NCI-H1048 (cell line): ENCODE data around the gene RASL11B.
A peak's percentile ranks its signal among the peaks of the same experiment; 100 is the strongest.

Source experiments
- DNase-seq: peaks from one replicate; lab custom pipeline; 2025; lab: John Stamatoyannopoulos, UW

Gene RASL11B

GRCh38 chr4:52873861-52874343 lies 11.8 kb downstream of the RASL11B start:
- no peak for DNase-seq

DNA sequence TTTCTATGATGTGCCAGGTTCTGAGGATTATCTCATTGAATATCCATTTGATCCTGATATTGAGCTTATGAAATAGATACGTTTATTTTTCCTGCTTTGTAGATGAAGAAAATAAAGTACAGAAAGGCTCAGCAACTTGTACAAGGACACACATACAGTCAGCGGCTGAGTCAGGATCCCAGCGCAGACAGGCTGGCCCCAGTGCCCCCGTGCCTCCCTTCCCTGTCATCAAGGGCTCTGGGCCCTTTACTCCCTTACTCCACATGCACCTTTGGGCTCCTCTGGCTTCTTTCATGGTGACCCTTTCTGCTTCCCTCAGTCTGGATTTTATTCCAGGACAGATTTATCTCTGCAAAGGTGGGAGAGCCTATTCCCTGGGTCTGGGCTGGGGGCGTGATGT lies 12.8 kb downstream of the RASL11B start:
- no peak for DNase-seq

DNA sequence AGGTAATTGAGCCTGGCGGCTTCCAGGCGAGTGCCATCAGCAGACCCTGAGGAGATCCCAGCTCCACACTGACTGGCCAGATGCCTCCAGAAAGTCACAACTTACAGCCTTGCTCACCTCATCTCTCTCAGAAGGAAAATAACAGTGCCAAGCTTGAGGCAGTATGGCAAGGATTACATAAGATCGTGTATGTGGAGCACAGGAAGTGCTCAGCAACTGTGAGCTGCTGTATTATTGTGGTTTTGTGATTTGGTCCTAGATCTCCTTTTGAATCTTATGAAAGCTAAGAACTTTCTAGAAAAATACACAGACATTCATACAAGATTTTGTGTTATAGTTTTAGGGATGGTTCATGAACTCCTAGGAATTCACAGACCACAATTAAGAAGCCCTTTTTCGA lies 14.0 kb downstream of the RASL11B start:
- DNase-seq, result no peak

DNA sequence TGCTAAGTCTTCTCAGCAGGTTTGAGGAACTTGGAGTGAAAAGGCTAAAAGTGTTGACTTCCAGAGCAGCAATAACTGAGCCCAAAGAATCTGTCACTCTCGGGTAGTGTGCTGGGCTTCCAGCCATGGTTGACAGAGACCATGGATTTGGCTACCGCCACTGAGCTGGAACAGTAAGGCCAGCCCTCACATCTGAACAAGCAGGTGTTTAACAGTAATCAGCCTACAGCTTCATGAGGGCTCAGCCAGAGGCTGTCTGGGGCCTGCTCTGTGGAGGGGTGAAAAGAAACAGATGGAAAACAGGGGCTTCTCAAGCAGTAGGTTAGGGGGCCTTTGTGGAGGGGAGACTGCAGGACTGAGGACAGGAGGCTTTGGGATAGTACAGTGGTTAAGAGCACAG lies 14.9 kb downstream of the RASL11B start:
- DNase-seq, result no peak

- DNase-seq, result no peak
Observed at GRCh38 chr4:52877694-52878093, 15.6 kb downstream of the RASL11B start.

DNA sequence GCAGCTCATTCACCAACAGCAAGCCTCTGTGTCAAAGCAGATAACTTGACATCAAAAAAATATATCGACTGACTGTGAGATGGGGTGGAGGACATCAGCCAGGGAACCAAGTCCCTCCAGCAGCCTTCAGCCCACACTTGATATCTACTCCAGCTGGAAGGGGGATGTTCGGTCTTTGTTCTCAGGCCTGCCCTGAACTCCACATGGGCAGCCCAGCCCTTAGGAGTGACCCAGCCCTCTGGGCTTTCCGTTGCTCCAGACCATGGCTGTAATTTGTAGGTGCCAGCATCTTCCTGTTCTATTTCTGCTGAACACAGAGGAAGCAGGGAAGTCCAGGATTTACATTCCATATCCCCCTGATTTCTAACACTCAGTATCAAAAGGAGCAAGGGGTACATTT lies 17.4 kb downstream of the RASL11B start:
- DNase-seq, result no peak

- DNase-seq, result no peak
Observed at GRCh38 chr4:52880994-52881393, 18.9 kb downstream of the RASL11B start.

DNA sequence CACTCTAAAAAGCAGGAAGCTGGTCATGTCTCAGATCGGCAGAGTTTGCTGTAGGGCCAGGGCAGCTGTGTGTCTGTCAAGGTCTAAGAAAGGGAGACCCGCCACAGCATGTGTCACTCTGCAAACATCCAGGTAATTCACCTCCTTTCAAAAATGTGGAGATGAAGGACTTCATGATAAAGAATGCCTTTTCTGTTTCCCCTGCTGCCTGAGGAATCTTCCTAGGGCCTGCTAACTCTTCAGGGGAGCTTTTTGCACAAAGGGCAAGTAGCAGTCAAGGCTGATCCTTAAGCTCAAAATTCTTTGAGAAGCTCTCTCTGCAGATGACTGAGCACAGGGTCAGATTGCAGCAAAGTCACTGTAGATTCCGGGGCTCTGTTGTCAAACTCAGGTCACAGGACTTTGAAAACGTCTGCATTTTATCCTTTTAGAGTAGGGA lies 21.1 kb downstream of the RASL11B start:
- DNase-seq, result no peak

DNA sequence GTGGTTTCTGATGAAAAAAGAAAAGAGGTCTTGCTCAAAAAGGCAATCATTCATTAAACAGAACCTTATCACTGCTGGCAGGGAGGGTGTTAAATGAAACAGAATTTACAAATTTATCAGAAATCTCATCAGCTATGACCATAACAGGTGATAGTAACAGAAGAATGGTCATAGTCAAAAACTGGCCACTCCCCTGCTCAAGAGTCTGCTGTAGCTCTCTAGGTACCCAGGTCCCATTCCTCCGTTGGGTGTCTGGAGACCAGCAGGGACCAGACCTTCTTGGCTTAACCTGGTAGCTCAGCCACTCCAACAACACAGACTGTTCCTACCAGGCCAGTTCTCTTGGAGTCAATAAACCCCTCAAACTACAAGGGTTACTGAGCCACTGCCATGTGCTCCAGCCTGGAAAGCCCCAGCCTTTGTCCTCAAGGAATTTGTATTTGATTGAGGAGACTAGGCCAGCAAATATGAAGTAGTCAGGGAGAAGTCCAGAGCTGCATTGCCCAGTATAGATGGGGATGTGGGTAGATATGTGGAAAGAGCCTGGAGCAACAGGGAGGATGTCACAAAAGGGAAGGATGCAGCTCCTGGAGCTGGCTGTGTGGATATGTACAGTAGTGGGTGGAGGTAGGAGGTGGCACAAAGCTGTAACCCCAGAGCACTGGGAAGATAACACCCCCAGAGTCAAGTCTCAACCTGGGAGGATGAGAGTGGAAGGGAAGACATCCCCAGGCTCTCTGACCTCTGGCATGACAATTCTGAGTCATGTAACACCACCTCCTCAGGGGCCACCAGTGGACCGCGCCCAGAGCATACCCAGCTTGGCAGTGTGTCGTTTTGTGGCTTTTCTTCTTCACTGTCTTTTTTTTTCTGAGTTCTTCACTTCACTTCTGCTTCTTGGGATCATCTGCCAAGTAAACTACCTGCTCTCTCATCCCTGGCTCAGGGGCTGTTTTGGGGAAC lies 21.9 kb downstream of the RASL11B start:
- DNase-seq, result no peak

DNA sequence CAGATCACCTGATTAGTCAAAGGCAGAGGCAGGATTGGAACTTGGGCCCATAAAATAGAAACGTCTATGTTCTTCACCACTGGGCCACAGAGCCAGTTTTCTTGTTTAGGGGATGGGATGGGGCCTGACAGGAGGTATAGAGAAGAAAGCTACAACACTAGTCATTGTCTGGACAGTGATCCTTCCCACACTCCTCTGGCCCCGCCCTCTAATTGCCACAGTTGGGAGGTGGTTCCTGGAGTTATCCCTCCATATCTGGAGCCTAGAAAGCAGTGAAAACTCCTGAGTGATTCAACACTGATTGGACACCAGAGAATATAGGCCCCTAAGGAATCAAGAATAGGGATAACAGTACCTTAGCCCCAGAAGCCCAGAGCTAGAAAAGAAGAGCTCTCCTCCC lies 22.9 kb downstream of the RASL11B start:
- DNase-seq, result no peak

DNA sequence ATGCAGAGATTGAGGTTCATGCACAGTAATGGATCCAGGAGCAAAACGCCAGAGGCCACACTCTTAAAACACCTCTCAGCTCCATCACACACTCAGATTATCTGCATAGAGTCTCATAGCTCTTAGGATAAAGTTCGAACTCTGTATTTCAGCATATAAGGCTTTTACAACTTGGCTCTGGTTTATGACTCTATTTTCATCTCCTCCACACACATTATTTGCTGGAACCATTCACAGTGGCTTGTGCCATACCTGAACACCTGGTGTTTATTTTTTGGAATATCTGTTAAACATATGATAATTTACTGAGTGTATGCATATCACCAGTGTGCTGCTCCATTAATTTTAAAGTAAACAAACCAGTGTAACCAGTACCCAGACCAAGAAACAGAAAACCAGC lies 27.2 kb downstream of the RASL11B start:
- DNase-seq, result no peak

- no peak for DNase-seq
Observed at GRCh38 chr4:52889778-52890520, 27.8 kb downstream of the RASL11B start.

DNA sequence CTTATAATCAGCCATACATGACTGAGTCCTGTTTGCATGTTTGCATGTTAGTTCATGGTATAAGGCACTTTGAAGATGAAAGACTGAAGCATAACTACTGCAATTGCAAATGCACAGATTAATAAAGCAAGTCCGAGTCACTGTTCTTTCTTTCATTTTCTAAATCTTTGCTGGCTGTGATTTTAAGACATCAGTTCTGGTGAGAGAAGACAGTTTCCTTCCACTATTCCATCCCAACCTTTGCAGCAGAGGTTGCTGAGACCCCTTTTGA lies 28.3 kb downstream of the RASL11B start:
- no peak for DNase-seq

DNA sequence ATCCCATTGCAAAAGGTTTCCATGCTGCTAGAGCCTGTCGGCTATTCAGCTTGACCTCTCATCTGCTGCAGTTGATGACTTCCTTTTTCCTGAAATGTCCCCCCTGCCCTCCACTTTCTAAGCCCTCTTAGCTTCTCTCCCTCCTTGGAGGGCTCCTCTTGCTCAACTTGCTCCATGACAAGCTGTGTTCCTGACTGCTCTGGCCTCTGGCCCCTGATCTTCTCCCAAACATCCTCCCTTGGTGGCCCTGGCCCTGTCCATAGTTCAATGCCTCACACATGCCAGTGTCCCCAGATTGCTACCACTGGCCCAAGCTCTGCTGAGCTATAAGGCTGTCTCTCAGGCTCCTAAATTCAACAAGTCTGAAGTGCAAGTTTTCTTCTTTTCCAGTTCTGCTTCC lies 29.6 kb downstream of the RASL11B start:
- DNase-seq, result no peak

DNA sequence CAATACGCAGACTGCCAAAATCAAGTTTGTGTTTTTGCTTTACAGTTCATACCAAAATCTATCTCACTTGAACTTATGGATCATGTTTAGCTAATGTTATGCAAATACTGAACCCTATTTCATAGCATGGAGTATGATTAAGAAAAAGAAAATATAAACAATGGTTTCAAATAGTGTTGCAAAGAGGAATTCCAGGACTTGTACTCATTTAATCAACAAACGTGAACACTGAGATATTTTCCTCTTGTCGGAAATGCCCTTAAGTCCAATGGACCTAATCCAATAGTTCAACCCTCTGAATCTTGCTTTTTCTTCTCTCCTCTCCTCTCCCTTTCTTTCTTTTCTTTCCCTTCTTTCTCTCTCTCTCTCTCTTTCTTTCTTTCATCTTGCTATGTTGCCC lies 30.8 kb downstream of the RASL11B start:
- DNase-seq, result no peak

- no peak for DNase-seq
Observed at GRCh38 chr4:52894443-52894842, 32.3 kb downstream of the RASL11B start.

DNA sequence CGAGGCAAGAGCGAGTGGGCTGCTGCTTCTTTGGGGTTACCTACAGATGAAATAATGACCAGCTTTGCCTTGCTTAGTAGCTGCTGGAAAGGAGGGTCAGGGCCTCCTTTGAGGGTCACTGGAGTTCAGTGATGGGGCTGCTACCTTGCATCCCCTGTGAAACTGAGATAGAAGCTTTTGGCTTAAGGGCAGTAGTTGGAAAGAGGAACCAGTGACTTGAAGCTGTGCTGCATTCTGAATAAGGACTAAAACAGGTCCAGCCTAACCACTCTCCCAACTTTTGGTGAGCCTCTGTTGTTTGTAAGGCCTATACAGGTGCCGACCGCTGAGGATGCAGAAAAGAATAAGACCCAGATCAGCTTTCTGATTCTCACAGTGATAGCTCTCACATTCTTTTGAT lies 41.2 kb downstream of the RASL11B start:
- no peak for DNase-seq

GRCh38 chr4:52904421-52904820 lies 42.3 kb downstream of the RASL11B start:
- DNase-seq, result no peak

GRCh38 chr4:52907510-52907909 lies 45.4 kb downstream of the RASL11B start:
- no peak for DNase-seq

DNA sequence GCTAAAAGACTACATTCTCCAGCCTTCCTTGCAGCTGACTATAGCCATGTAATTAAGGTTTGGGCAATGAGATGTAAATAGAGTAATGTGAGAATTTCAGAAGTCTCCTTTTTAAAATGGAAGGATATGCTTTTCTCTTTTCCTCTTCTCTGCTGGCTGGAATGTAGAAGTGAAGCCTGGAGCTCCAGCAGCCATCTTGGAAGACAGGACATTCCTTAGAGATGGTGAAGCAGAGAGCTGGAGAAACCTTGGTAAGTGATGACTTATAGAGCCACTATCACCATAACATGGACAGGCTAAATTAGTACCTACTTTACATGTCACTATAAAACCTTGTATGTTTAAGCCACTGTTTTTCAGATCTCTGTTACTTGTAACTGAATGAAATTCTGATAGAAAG lies 48.0 kb downstream of the RASL11B start:
- no peak for DNase-seq

DNA sequence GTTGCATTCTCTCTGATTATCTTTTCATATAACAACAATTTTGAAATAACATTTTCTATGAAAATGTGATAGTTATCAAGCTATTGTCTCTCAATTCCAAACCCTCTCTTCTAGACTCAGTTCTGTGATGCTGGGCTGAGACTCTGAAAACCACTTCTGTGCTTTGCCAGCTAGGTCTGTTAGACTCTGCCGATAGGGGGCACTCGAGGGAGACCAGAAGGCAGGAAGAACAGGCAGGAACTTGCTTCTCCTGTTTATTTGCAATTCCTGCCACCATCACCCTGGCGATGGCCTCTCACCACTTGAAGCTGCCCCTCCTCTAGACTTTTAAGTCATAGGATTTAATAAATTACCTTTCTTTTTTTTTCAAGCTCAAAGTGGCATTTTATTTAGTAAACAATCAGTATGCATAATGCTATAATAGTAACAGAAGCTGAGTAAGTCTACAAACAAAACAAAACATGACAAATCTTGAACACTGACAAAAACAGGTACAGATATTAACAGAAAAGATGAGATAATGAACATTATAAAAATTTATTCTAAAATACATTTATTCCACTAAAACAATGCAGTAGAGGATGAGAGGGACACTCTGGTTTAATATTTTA lies 49.7 kb downstream of the RASL11B start:
- DNase-seq, result peak; percentile 43

- no peak for DNase-seq
Observed at GRCh38 chr4:52912608-52913007, 50.5 kb downstream of the RASL11B start.

DNA sequence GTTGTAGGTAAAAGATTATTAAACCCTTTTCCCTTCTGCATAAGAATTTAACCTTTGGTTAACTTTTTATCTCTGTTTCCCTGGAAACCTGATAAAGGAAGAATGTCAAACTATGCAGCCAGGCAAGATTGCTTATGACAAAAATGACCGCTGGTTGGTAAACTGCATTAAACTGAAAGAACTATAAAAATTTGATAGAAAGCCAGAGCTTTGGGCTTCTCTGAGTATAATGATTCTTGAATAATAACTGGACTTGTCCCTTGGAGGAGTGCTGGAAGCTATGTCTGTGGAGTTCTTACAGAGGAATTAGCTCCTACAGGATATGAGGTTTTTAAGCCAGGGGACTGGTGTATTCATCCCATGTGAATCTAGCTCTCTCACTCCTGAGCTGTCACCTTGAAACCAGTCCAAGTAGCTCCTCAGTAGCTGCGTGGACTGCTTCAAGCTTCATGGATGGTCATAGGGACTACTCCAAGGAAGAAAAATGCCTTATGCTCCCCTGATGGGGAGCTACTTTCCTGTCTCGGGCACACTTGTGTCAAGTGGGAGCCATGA lies 52.0 kb downstream of the RASL11B start:
- no peak for DNase-seq
